Activated CD4-positive, CD25-positive, alpha-beta regulatory T cell treated with anti-CD3 and anti-CD28 coated beads, Interleukin-2, amount 50 U/mL, for 72 hours (primary cell): ENCODE measurements around the gene ADAMTS7.
"Not testable (repeated sequence)": the region's sequence is repeated elsewhere in the genome, so short reads cannot be mapped to it uniquely, and the experiment has no call there.

Experiments used
- DNase-seq: peaks from one replicate; pipeline ENCODE4 v3.0.0; 2021

Gene ADAMTS7

GRCh38 chr15:78777953-78778345 lies 33.3 kb downstream of the ADAMTS7 start:
- DNase-seq: not testable (repeated sequence)

- not testable (repeated sequence) for DNase-seq
These were observed 33.8 kb downstream of the ADAMTS7 start for GRCh38 chr15:78777290-78777952.

- DNase-seq: not testable (repeated sequence)
These were observed 35.0 kb downstream of the ADAMTS7 start for GRCh38 chr15:78776046-78776925.

- DNase-seq: no peak
These were observed 35.8 kb downstream of the ADAMTS7 start for GRCh38 chr15:78775472-78775871.

GRCh38 chr15:78774451-78774990 lies 36.7 kb downstream of the ADAMTS7 start:
- DNase-seq: not testable (repeated sequence)

GRCh38 chr15:78773765-78774450 lies 37.4 kb downstream of the ADAMTS7 start:
- DNase-seq: not testable (repeated sequence)

- no peak for DNase-seq
These were observed 38.5 kb downstream of the ADAMTS7 start for GRCh38 chr15:78772738-78773137.

GRCh38 chr15:78771436-78772000 lies 39.7 kb downstream of the ADAMTS7 start:
- not testable (repeated sequence) for DNase-seq

GRCh38 chr15:78771020-78771419 lies 40.2 kb downstream of the ADAMTS7 start:
- not testable (repeated sequence) for DNase-seq

GRCh38 chr15:78769473-78770225 lies 41.6 kb downstream of the ADAMTS7 start:
- DNase-seq: not testable (repeated sequence)

GRCh38 chr15:78768531-78769408 lies 42.5 kb downstream of the ADAMTS7 start:
- DNase-seq: no peak

- no peak for DNase-seq
These were observed 43.2 kb downstream of the ADAMTS7 start for GRCh38 chr15:78768096-78768495.

- no peak for DNase-seq
These were observed 43.8 kb downstream of the ADAMTS7 start for GRCh38 chr15:78767331-78767951.

GRCh38 chr15:78766641-78767071 lies 44.6 kb downstream of the ADAMTS7 start:
- DNase-seq: not testable (repeated sequence)

- no peak for DNase-seq
These were observed 45.2 kb downstream of the ADAMTS7 start for GRCh38 chr15:78766041-78766440.

- DNase-seq: not testable (repeated sequence)
These were observed 46.0 kb downstream of the ADAMTS7 start for GRCh38 chr15:78765154-78765860.

GRCh38 chr15:78764340-78765153 lies 46.7 kb downstream of the ADAMTS7 start:
- DNase-seq: not testable (repeated sequence)

- DNase-seq: peak; percentile 29
These were observed 47.4 kb downstream of the ADAMTS7 start for GRCh38 chr15:78763796-78764241.
